ENCODE measurements around the gene PRKCA.

- TF ChIP-seq CTCF (IDR thresholded peaks at IDR 0.05) (no peak), POLR2A (IDR thresholded peaks at IDR 0.05) (no peak), EP300 (IDR thresholded peaks at IDR 0.05) (no peak)
Measured at GRCh38 chr17:66398059-66398458, 95.6 kb downstream of the PRKCA start.
